Transverse colon (tissue), 4 donors: ENCODE data around the gene DKK1. TPM values are rescaled to one million over a fixed set of nuclear protein-coding genes. Genes with fewer than 3 reads are reported as not detected.

ENCODE experiments used
- DNase-seq: peaks from one replicate; pipeline ENCODE4 v3.0.0-alpha.2; 2019
- H3K27ac ChIP-seq, 4 donors: fragments of 200-600 bp; sonication (generic); 2 replicates each; pipeline ENCODE4 v1.5.1; 2016 to 2018; ENCODE audit warnings: inconsistent platforms in 4 of 4
- H3K27me3 ChIP-seq: fragments of 200-600 bp; sonication (generic); 2 replicates; pipeline ENCODE4 v1.5.1; 2017; ENCODE audit warnings: inconsistent platforms
- H3K36me3 ChIP-seq, 4 donors: fragments of 200-600 bp; sonication (generic); 2 replicates each; pipeline ENCODE4 v1.5.1; 2017 to 2019; ENCODE audit warnings: inconsistent platforms in 4 of 4
- H3K4me1 ChIP-seq, 4 donors: fragments of 200-600 bp; sonication (generic); 2 replicates each; pipeline ENCODE4 v1.5.1; 2017 to 2020; ENCODE audit warnings: inconsistent platforms in 4 of 4
- H3K4me3 ChIP-seq, 4 donors: fragments of 200-600 bp; sonication (generic); 1 replicate in 1 of 4; 2 replicates in 3 of 4; pipeline versions ENCODE4 v1.5.1 to v1.6.1; 2017 to 2019; ENCODE audit warnings: inconsistent platforms in 4 of 4
- H3K9me3 ChIP-seq, 2 donors: fragments of 200-600 bp; sonication (generic); 2 replicates each; pipeline ENCODE4 v1.5.1; 2017 to 2019; ENCODE audit warnings: inconsistent platforms in 2 of 2
- CTCF ChIP-seq, 5 experiments: fragments of 200-600 bp in 3 of 5; fragments of 450-650 bp in 2 of 5; sonication (generic) in 3 of 5; IDR thresholded peaks; 1 replicate in 2 of 5; 2 replicates in 3 of 5; pipeline ENCODE4 v1.5.1; 2016 to 2017; ENCODE audit warnings: antibody characterized with exemption in 5 of 5, inconsistent platforms in 3 of 5, mild to moderate bottlenecking in 2 of 5, moderate library complexity in 1 of 5
- EP300 ChIP-seq: sonication (generic); formaldehyde crosslinking; IDR thresholded peaks from one replicate; pipeline ENCODE4 v1.6.1; 2017; ENCODE audit warnings: antibody characterized with exemption, low read depth
- POLR2A ChIP-seq: fragments of 450-650 bp; IDR thresholded peaks from one replicate; pipeline ENCODE4 v1.6.1; 2016; ENCODE audit warnings: antibody characterized with exemption, mild to moderate bottlenecking, moderate library complexity
- POLR2AphosphoS5 ChIP-seq, 3 donors: sonication (generic); formaldehyde crosslinking; IDR thresholded peaks; one replicate each; pipeline ENCODE4 v1.6.1; 2016; ENCODE audit warnings: antibody characterized with exemption in 3 of 3
- WGBS, 2 donors: methylation state at CpG; one replicate each; pipeline ENCODE4 v1.1.5; 2018; ENCODE audit warnings: low coverage in 1 of 2; 5-methylcytosine and 5-hydroxymethylcytosine counted together
- in situ Hi-C, 4 donors: fragments of 200-750 bp; cut with MboI; loops; one replicate each; pipeline versions ENCODE4 v1.15.0 to v1.15.1; 2017; ENCODE audit warnings: low sequenced_read_pairs in 3 of 4, low pct_ligation_motif_present in 1 of 4, low pct_unique_long_range_greater_than_20kb in 1 of 4
- intact Hi-C: fragments of 100-400 bp; cut with DNase I; formaldehyde crosslinking; loops from one replicate; pipeline ENCODE4 v1.15.1; 2023; ENCODE audit warnings: low total_unique reads
- total RNA-seq, 4 donors: library from RNA; depleted of rRNA; stranded (reverse); fragments of >200 nt; gene quantifications; one replicate each; pipeline ENCODE4 v1.1.0, GENCODE V29; 2016

DKK1 gene
- total RNA-seq, 4 donors from 2014 or later, result 0.27 TPM; not detected in 3

GRCh38 chr10:52343439-52343838 is 29.4 kb downstream of the DKK1 start:
- no peak overlapping the region for H3K27ac ChIP-seq
- H3K36me3 ChIP-seq, result no peaks in the 10 kb centered on the region
- intact Hi-C loops (no loop called here), in situ Hi-C loops (no loop called here)
- H3K27me3 ChIP-seq, result no peaks in the 10 kb centered on the region
- H3K9me3 ChIP-seq, result no peaks in the 10 kb centered on the region
- 46 to 64% methylated on average over 4 of the region's 4 CpGs for WGBS, 2 donors
- no peak for DNase-seq
- H3K4me1 ChIP-seq, result no peaks in the 10 kb centered on the region
- TF ChIP-seq CTCF (IDR thresholded peaks at IDR 0.05) (no peak), POLR2AphosphoS5 (IDR thresholded peaks at IDR 0.05) (no peak), POLR2A (no peak), EP300 (no peak)
- no peak overlapping the region for H3K4me3 ChIP-seq

GRCh38 chr10:52346394-52347326 is 32.6 kb downstream of the DKK1 start:
- Histone ChIP-seq H3K4me1 (no peaks in the 10 kb centered on the region), H3K9me3 (no peaks in the 10 kb centered on the region), H3K27me3 (no peaks in the 10 kb centered on the region), H3K4me3 (no peak overlapping the region), H3K36me3 (no peaks in the 10 kb centered on the region), H3K27ac (no peak overlapping the region)
- TF ChIP-seq POLR2AphosphoS5 (IDR thresholded peaks at IDR 0.05), result no peak
- TF ChIP-seq POLR2A, result no peak
- no peak for TF ChIP-seq CTCF (IDR thresholded peaks at IDR 0.05)
- no peak for TF ChIP-seq EP300
- no peak for DNase-seq
- intact Hi-C loops, result no loop called here
- 91% methylated on average over 22 of the region's 27 CpGs; no CpG with 5 or more reads in 1 of the 2 donors for WGBS, 2 donors
- in situ Hi-C loops, result no loop called here

GRCh38 chr10:52347327-52347667 is 33.2 kb downstream of the DKK1 start:
- H3K36me3 ChIP-seq, result no peaks in the 10 kb centered on the region
- no peaks in the 10 kb centered on the region for H3K27me3 ChIP-seq
- 92% methylated on average over 5 of the region's 5 CpGs; no CpG with 5 or more reads in 1 of the 2 donors for WGBS, 2 donors
- intact Hi-C loops, result no loop called here
- in situ Hi-C loops, result no loop called here
- TF ChIP-seq CTCF (IDR thresholded peaks at IDR 0.05) (no peak), EP300 (no peak), POLR2AphosphoS5 (IDR thresholded peaks at IDR 0.05) (no peak), POLR2A (no peak)
- no peak overlapping the region for H3K27ac ChIP-seq
- H3K4me1 ChIP-seq, result no peaks in the 10 kb centered on the region
- H3K9me3 ChIP-seq, result no peaks in the 10 kb centered on the region
- no peak overlapping the region for H3K4me3 ChIP-seq
- DNase-seq, result no peak

- no peak overlapping the region for H3K27ac ChIP-seq
- no peaks in the 10 kb centered on the region for H3K36me3 ChIP-seq
- no peak overlapping the region for H3K4me3 ChIP-seq
- in situ Hi-C loops, result no loop called here
- 67 to 77% methylated on average over 1 to 5 of the region's 5 CpGs for WGBS, 2 donors
- intact Hi-C loops, result no loop called here
- H3K27me3 ChIP-seq, result no peaks in the 10 kb centered on the region
- no peaks in the 10 kb centered on the region for H3K9me3 ChIP-seq
- no peak for DNase-seq
- TF ChIP-seq EP300 (no peak), CTCF (IDR thresholded peaks at IDR 0.05) (no peak), POLR2AphosphoS5 (IDR thresholded peaks at IDR 0.05) (no peak), POLR2A (no peak)
- H3K4me1 ChIP-seq, result no peaks in the 10 kb centered on the region
Measured at GRCh38 chr10:52348037-52348564, 34.0 kb downstream of the DKK1 start.
